Stomach (tissue), 4 donors: ENCODE results near the gene SHOC2.

Experiments used
- POLR2AphosphoS5 ChIP-seq, 3 donors: sonication (generic); formaldehyde crosslinking; IDR thresholded peaks; one replicate each; pipeline ENCODE4 v1.6.1; 2016; ENCODE audit warnings: antibody characterized with exemption in 3 of 3
- TF ChIP-seq, protein P1 (sequence below), 7 experiments: fragments of 450-650 bp in 4 of 7; fragments of 200-600 bp in 3 of 7; sonication (generic) in 3 of 7; IDR thresholded peaks; one replicate each; pipeline ENCODE4 v1.5.1; 2016 to 2019; ENCODE audit warnings: antibody characterized with exemption in 7 of 7, control low read depth in 2 of 7, mild to moderate bottlenecking in 1 of 7

DNA sequence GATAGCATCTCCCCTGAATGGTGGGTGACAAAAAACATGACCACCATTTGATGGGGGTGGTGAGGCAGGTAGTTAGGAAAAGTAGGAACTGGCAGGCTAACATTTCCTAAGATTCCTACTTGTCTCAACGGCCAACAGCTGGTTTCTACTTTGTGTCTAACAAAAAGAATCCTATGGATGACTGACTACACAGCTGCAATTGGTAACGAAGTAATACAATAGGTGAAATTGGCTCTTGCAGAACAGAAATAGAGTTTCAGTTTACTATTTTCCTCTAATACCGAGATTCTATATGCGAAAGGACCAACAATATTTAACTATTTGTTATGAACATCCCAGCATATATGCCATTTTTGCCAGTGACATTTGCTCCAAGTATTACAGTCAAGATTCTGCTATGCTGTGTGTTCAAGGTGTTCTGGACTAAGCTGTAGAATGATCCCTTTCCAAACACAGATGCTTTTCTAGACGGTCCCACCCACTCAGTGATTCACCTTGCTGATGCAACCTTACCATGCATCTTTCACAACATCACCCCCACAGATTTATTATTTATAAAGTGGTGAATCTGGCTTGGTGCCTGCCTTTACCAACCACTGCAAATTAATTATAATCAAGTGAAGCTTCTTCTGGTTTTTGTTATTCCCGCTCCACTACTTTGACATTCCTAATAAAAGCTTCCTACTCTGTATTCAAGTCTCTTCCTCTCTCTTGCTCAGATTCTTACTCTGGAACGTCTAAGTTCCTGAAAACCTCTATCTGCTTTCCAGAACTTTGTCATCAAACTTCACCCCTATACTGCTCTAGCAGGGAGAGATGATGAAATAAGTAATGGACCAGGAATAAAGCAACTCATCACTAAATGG is 17.2 kb upstream of the SHOC2 start:
- TF ChIP-seq, protein P1, sequence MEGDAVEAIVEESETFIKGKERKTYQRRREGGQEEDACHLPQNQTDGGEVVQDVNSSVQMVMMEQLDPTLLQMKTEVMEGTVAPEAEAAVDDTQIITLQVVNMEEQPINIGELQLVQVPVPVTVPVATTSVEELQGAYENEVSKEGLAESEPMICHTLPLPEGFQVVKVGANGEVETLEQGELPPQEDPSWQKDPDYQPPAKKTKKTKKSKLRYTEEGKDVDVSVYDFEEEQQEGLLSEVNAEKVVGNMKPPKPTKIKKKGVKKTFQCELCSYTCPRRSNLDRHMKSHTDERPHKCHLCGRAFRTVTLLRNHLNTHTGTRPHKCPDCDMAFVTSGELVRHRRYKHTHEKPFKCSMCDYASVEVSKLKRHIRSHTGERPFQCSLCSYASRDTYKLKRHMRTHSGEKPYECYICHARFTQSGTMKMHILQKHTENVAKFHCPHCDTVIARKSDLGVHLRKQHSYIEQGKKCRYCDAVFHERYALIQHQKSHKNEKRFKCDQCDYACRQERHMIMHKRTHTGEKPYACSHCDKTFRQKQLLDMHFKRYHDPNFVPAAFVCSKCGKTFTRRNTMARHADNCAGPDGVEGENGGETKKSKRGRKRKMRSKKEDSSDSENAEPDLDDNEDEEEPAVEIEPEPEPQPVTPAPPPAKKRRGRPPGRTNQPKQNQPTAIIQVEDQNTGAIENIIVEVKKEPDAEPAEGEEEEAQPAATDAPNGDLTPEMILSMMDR (IDR thresholded peaks at IDR 0.05) = no peak
- TF ChIP-seq POLR2AphosphoS5 (IDR thresholded peaks at IDR 0.05) = peak in 1 of 3 donors; percentile 57
